HG03342 (cell line): ENCODE measurements around the gene ANO7.
A peak's percentile ranks its signal among the peaks of the same experiment; 100 is the strongest.

Source experiments
- ATAC-seq: cut with Tn5 transposase; IDR thresholded peaks from one replicate; pipeline ENCODE4 v1.9.1; 2021; ENCODE audit warnings: mild to moderate bottlenecking, moderate library complexity; ENCODE audit not compliant: unreplicated experiment

The ANO7 gene

GRCh38 chr2:241188361-241189092 is at the start of gene ANO7:
TSS of gene ANO7 (plus strand) at chr2:241188677. CDS start at chr2:241190064, 1,387 bp downstream.
- ATAC-seq = no peak

GRCh38 chr2:241139531-241140444 is 48.7 kb upstream of the ANO7 start:
- no peak for ATAC-seq

- ATAC-seq = no peak
These were observed 48.0 kb upstream of the ANO7 start for GRCh38 chr2:241140445-241140840.

- ATAC-seq = no peak
These were observed 47.2 kb upstream of the ANO7 start for GRCh38 chr2:241141214-241141770.

GRCh38 chr2:241142063-241142462 is 46.4 kb upstream of the ANO7 start:
- no peak for ATAC-seq

GRCh38 chr2:241142593-241142992 is 45.9 kb upstream of the ANO7 start:
- no peak for ATAC-seq

GRCh38 chr2:241146286-241146685 is 42.2 kb upstream of the ANO7 start:
- no peak for ATAC-seq

- no peak for ATAC-seq
These were observed 41.1 kb upstream of the ANO7 start for GRCh38 chr2:241147336-241147735.

- no peak for ATAC-seq
These were observed 40.2 kb upstream of the ANO7 start for GRCh38 chr2:241148239-241148638.

- peak; percentile 79 for ATAC-seq
These were observed 39.4 kb upstream of the ANO7 start, which contains the start of gene PASK for GRCh38 chr2:241148891-241149674. TSS of gene PASK (minus strand) at chr2:241149472. CDS start at chr2:241143032, 6,440 bp downstream.

- ATAC-seq = peak; percentile 12
These were observed 38.9 kb upstream of the ANO7 start for GRCh38 chr2:241149675-241149924.

- ATAC-seq = peak; percentile 67
These were observed 38.4 kb upstream of the ANO7 start, which contains the start of gene PPP1R7 for GRCh38 chr2:241149925-241150659. TSS of gene PPP1R7 (plus strand) at chr2:241150467. CDS start at chr2:241150496, 29 bp downstream.

GRCh38 chr2:241150660-241151530 is 37.6 kb upstream of the ANO7 start:
- no peak for ATAC-seq

- no peak for ATAC-seq
These were observed 36.4 kb upstream of the ANO7 start for GRCh38 chr2:241151934-241152660.

- ATAC-seq = no peak
These were observed 34.9 kb upstream of the ANO7 start for GRCh38 chr2:241153616-241154015.

GRCh38 chr2:241154915-241155314 is 33.6 kb upstream of the ANO7 start:
- ATAC-seq = no peak

GRCh38 chr2:241155936-241156335 is 32.5 kb upstream of the ANO7 start:
- ATAC-seq = no peak

- ATAC-seq = no peak
These were observed 31.5 kb upstream of the ANO7 start for GRCh38 chr2:241156971-241157441.
